ENCODE measurements around the gene C19orf12.

DNA sequence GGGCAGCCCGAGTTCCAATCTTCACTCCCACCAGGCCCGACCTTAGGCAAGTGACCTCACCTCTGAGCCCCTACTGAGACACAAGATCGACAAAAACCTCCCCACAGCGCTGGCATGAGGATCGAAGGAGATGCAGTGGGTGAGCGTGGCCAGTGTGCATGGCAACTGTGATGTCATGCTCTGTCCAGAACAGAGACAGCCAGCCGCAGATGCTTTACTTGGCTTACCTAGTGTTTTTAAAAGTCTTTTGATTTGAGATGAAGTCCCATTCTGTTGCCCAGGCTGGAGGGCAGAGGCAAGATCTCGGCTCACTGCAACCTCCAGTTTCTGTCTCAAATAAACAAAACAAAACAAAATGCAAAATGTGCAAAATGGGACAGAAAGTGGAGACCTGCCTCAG, 49.3 kb upstream of the C19orf12 start:
- TF ChIP-seq, protein P1, sequence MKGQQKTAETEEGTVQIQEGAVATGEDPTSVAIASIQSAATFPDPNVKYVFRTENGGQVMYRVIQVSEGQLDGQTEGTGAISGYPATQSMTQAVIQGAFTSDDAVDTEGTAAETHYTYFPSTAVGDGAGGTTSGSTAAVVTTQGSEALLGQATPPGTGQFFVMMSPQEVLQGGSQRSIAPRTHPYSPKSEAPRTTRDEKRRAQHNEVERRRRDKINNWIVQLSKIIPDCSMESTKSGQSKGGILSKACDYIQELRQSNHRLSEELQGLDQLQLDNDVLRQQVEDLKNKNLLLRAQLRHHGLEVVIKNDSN (CRISPR knock-in tag; IDR thresholded peaks at IDR 0.05) = no peak
- TF ChIP-seq ZNF232 (CRISPR knock-in tag; IDR thresholded peaks at IDR 0.05) (no peak), RORB (CRISPR knock-in tag; IDR thresholded peaks at IDR 0.05) (no peak), SP1 (CRISPR knock-in tag; conservative IDR thresholded peaks at IDR 0.05) (no peak), TP53 (CRISPR knock-in tag; IDR thresholded peaks at IDR 0.05) (no peak), ZNF263 (CRISPR knock-in tag; IDR thresholded peaks at IDR 0.05; ENCODE audit: low read depth) (no peak)
- TF ChIP-seq, protein P2, sequence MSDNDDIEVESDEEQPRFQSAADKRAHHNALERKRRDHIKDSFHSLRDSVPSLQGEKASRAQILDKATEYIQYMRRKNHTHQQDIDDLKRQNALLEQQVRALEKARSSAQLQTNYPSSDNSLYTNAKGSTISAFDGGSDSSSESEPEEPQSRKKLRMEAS (CRISPR knock-in tag; IDR thresholded peaks at IDR 0.05) = no peak
- TF ChIP-seq, protein P3, sequence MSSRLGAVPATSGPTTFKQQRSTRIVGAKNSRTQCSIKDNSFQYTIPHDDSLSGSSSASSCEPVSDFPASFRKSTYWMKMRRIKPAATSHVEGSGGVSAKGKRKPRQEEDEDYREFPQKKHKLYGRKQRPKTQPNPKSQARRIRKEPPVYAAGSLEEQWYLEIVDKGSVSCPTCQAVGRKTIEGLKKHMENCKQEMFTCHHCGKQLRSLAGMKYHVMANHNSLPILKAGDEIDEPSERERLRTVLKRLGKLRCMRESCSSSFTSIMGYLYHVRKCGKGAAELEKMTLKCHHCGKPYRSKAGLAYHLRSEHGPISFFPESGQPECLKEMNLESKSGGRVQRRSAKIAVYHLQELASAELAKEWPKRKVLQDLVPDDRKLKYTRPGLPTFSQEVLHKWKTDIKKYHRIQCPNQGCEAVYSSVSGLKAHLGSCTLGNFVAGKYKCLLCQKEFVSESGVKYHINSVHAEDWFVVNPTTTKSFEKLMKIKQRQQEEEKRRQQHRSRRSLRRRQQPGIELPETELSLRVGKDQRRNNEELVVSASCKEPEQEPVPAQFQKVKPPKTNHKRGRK (CRISPR knock-in tag; IDR thresholded peaks at IDR 0.05; ENCODE audit: borderline replicate concordance) = no peak
- TF ChIP-seq, protein P4, sequence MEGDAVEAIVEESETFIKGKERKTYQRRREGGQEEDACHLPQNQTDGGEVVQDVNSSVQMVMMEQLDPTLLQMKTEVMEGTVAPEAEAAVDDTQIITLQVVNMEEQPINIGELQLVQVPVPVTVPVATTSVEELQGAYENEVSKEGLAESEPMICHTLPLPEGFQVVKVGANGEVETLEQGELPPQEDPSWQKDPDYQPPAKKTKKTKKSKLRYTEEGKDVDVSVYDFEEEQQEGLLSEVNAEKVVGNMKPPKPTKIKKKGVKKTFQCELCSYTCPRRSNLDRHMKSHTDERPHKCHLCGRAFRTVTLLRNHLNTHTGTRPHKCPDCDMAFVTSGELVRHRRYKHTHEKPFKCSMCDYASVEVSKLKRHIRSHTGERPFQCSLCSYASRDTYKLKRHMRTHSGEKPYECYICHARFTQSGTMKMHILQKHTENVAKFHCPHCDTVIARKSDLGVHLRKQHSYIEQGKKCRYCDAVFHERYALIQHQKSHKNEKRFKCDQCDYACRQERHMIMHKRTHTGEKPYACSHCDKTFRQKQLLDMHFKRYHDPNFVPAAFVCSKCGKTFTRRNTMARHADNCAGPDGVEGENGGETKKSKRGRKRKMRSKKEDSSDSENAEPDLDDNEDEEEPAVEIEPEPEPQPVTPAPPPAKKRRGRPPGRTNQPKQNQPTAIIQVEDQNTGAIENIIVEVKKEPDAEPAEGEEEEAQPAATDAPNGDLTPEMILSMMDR (IDR thresholded peaks at IDR 0.05) = no peak
- TF ChIP-seq, protein P5, sequence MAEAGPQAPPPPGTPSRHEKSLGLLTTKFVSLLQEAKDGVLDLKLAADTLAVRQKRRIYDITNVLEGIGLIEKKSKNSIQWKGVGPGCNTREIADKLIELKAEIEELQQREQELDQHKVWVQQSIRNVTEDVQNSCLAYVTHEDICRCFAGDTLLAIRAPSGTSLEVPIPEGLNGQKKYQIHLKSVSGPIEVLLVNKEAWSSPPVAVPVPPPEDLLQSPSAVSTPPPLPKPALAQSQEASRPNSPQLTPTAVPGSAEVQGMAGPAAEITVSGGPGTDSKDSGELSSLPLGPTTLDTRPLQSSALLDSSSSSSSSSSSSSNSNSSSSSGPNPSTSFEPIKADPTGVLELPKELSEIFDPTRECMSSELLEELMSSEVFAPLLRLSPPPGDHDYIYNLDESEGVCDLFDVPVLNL (CRISPR knock-in tag; IDR thresholded peaks at IDR 0.05; ENCODE audit: borderline replicate concordance, low read depth) = no peak
- TF ChIP-seq, protein P6, sequence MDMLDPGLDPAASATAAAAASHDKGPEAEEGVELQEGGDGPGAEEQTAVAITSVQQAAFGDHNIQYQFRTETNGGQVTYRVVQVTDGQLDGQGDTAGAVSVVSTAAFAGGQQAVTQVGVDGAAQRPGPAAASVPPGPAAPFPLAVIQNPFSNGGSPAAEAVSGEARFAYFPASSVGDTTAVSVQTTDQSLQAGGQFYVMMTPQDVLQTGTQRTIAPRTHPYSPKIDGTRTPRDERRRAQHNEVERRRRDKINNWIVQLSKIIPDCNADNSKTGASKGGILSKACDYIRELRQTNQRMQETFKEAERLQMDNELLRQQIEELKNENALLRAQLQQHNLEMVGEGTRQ (CRISPR knock-in tag; IDR thresholded peaks at IDR 0.05) = no peak
- TF ChIP-seq, protein P7, sequence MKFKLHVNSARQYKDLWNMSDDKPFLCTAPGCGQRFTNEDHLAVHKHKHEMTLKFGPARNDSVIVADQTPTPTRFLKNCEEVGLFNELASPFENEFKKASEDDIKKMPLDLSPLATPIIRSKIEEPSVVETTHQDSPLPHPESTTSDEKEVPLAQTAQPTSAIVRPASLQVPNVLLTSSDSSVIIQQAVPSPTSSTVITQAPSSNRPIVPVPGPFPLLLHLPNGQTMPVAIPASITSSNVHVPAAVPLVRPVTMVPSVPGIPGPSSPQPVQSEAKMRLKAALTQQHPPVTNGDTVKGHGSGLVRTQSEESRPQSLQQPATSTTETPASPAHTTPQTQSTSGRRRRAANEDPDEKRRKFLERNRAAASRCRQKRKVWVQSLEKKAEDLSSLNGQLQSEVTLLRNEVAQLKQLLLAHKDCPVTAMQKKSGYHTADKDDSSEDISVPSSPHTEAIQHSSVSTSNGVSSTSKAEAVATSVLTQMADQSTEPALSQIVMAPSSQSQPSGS (CRISPR knock-in tag; IDR thresholded peaks at IDR 0.05; ENCODE audit: borderline replicate concordance, low read depth) = no peak
